Upper lobe of right lung (tissue), 1 donor: Measurements from ENCODE around the gene TSNAX. TPM values are rescaled to one million over a fixed set of nuclear protein-coding genes. Genes with fewer than 3 reads are reported as not detected.

Source experiments
- ATAC-seq: fragments of 200-7000 bp; cut with Tn5 transposase; one replicate; pipeline ENCODE4 v1.9.1; 2020; ENCODE audit warnings: mild to moderate bottlenecking, moderate library complexity
- DNase-seq: peaks from one replicate; pipeline ENCODE4 v3.0.0-alpha.2; 2020
- H3K27ac ChIP-seq: fragments of 200-600 bp; one replicate; pipeline ENCODE4 v1.8.0; 2022
- H3K27me3 ChIP-seq: fragments of 200-600 bp; one replicate; pipeline ENCODE4 v1.8.0; 2022; ENCODE audit warnings: mild to moderate bottlenecking
- H3K36me3 ChIP-seq: fragments of 200-600 bp; one replicate; pipeline ENCODE4 v1.8.0; 2022
- H3K4me1 ChIP-seq: fragments of 200-600 bp; one replicate; pipeline ENCODE4 v1.8.0; 2022
- H3K4me3 ChIP-seq: fragments of 200-600 bp; one replicate; pipeline ENCODE4 v1.8.0; 2022; ENCODE audit warnings: mild to moderate bottlenecking
- H3K9me3 ChIP-seq: fragments of 200-600 bp; one replicate; pipeline ENCODE4 v1.8.0; 2022
- CTCF ChIP-seq: fragments of 200-600 bp; IDR thresholded peaks from one replicate; pipeline ENCODE4 v1.8.0; 2022; ENCODE audit warnings: antibody characterized with exemption
- intact Hi-C: fragments of 100-400 bp; cut with DNase I; formaldehyde crosslinking; loops from one replicate; pipeline ENCODE4 v1.11.0; 2022
- total RNA-seq: library from RNA; stranded (reverse); fragmentation: NEBNext Ultra II Directional; extraction: Animal tissue kit (Norgen Biotek cat#: 25700); gene quantifications from one replicate; pipeline ENCODE4 v1.2.1, GENCODE V29; 2021
- donor health status: DM: no; HTN: yes; CAD: no; lungs with severe emphysema.

TSNAX gene
- total RNA-seq, 1 donor from 2014 or later, result 36.0 TPM

GRCh38 chr1:231522931-231523642 lies 5.4 kb upstream of the TSNAX start:
- Histone ChIP-seq H3K4me3 (no peak overlapping the region), H3K27me3 (no peaks in the 10 kb centered on the region), H3K27ac (no peak overlapping the region), H3K9me3 (no peaks in the 10 kb centered on the region), H3K4me1 (no peaks in the 10 kb centered on the region), H3K36me3 (no peaks in the 10 kb centered on the region)
- TF ChIP-seq CTCF, result no peak
- no peak for DNase-seq
- intact Hi-C loops, result no loop called here
- no peak for ATAC-seq

- ATAC-seq, result no peak
- intact Hi-C loops, result no loop called here
Observed at GRCh38 chr1:231523816-231524215, 4.7 kb upstream of the TSNAX start.

GRCh38 chr1:231526536-231526935 lies 1.9 kb upstream of the TSNAX start:
- no peak for TF ChIP-seq CTCF
- Histone ChIP-seq H3K4me3 (no peak overlapping the region), H3K27ac (no peak overlapping the region), H3K9me3 (no peaks in the 10 kb centered on the region), H3K27me3 (no peaks in the 10 kb centered on the region), H3K36me3 (peaks cover 5% of the 10 kb centered on the region), H3K4me1 (peaks cover 13% of the 10 kb centered on the region)
- DNase-seq (no peak), ATAC-seq (no peak)
- intact Hi-C loops, result no loop called here

More at GRCh38 chr1:231523816-231524215, 4.7 kb upstream of the TSNAX start:
- Histone ChIP-seq H3K4me3 (no peak overlapping the region), H3K4me1 (no peaks in the 10 kb centered on the region), H3K36me3 (no peaks in the 10 kb centered on the region), H3K9me3 (no peaks in the 10 kb centered on the region), H3K27me3 (no peaks in the 10 kb centered on the region), H3K27ac (no peak overlapping the region)
- DNase-seq, result no peak
- TF ChIP-seq CTCF, result no peak

GRCh38 chr1:231527586-231528171 lies 790 bp upstream of the TSNAX start:
- no peak for DNase-seq
- ATAC-seq, result no peak
- Histone ChIP-seq H3K9me3 (no peaks in the 10 kb centered on the region), H3K27ac (peak overlapping the region; percentile 96), H3K27me3 (no peaks in the 10 kb centered on the region), H3K4me3 (peak overlapping the region; percentile 84), H3K4me1 (peaks cover 20% of the 10 kb centered on the region), H3K36me3 (peaks cover 11% of the 10 kb centered on the region)
- no peak for TF ChIP-seq CTCF
- intact Hi-C loops, result no loop called here

- TF ChIP-seq CTCF, result no peak
- no peaks in the 10 kb centered on the region for H3K27me3 ChIP-seq
- DNase-seq (no peak), ATAC-seq (no peak)
- H3K9me3 ChIP-seq, result no peaks in the 10 kb centered on the region
- H3K4me1 ChIP-seq, result peaks cover 26% of the 10 kb centered on the region
- intact Hi-C loops, result no loop called here
- H3K36me3 ChIP-seq, result peaks cover 50% of the 10 kb centered on the region
- H3K27ac ChIP-seq, result no peak overlapping the region
- H3K4me3 ChIP-seq, result no peak overlapping the region
Observed at GRCh38 chr1:231533240-231533639, 4.8 kb downstream of the TSNAX start.
